NOMO-1 treated with dmso at 0.1 percent for 144 hours (cell line): ENCODE data around the gene TPO.
"Not testable (repeated sequence)": the region's sequence is repeated elsewhere in the genome, so short reads cannot be mapped to it uniquely, and the experiment has no call there.

Experiments
- DNase-seq: peaks from one replicate; lab custom pipeline; 2025; ENCODE audit not compliant: unreplicated experiment; lab: John Stamatoyannopoulos, UW

The TPO gene

GRCh38 chr2:1481406-1482252 lies 68.4 kb downstream of the TPO start:
- no peak for DNase-seq

- no peak for DNase-seq
Measured at GRCh38 chr2:1482253-1482675, 69.0 kb downstream of the TPO start.

- no peak for DNase-seq
Measured at GRCh38 chr2:1482981-1483380, 69.7 kb downstream of the TPO start.

GRCh38 chr2:1483551-1483950 lies 70.3 kb downstream of the TPO start:
- no peak for DNase-seq

GRCh38 chr2:1484131-1484884 lies 71.0 kb downstream of the TPO start:
- no peak for DNase-seq

- no peak for DNase-seq
Measured at GRCh38 chr2:1486670-1487069, 73.4 kb downstream of the TPO start.

GRCh38 chr2:1487758-1488157 lies 74.5 kb downstream of the TPO start:
- no peak for DNase-seq

GRCh38 chr2:1488181-1488671 lies 75.0 kb downstream of the TPO start:
- no peak for DNase-seq

- no peak for DNase-seq
Measured at GRCh38 chr2:1488851-1489250, 75.6 kb downstream of the TPO start.

- no peak for DNase-seq
Measured at GRCh38 chr2:1489486-1489885, 76.2 kb downstream of the TPO start.

- DNase-seq, result not testable (repeated sequence)
Measured at GRCh38 chr2:1490381-1490780, 77.1 kb downstream of the TPO start.

- DNase-seq, result no peak
Measured at GRCh38 chr2:1491751-1492150, 78.5 kb downstream of the TPO start.

GRCh38 chr2:1492231-1492630 lies 79.0 kb downstream of the TPO start:
- DNase-seq, result not testable (repeated sequence)

GRCh38 chr2:1492711-1493430 lies 79.6 kb downstream of the TPO start:
- DNase-seq, result no peak

- no peak for DNase-seq
Measured at GRCh38 chr2:1493431-1494126, 80.3 kb downstream of the TPO start.

GRCh38 chr2:1494257-1494656 lies 81.0 kb downstream of the TPO start:
- DNase-seq, result no peak

GRCh38 chr2:1494906-1495305 lies 81.6 kb downstream of the TPO start:
- no peak for DNase-seq

GRCh38 chr2:1495676-1496358 lies 82.6 kb downstream of the TPO start:
- DNase-seq, result no peak

- DNase-seq, result no peak
Measured at GRCh38 chr2:1496359-1496821, 83.1 kb downstream of the TPO start.

GRCh38 chr2:1497122-1497611 lies 83.9 kb downstream of the TPO start:
- DNase-seq, result no peak
